ENCODE results near the gene EIF2B5.

- peak; percentile 76; the same call in 1 of the 2 replicates for TF ChIP-seq HMGXB4 (CRISPR knock-in tag; IDR thresholded peaks at IDR 0.05)
- no peak for TF ChIP-seq RERE (CRISPR knock-in tag; IDR thresholded peaks at IDR 0.05; ENCODE audit: borderline replicate concordance)
- TF ChIP-seq ZNF609 (CRISPR knock-in tag; IDR thresholded peaks at IDR 0.05; ENCODE audit: borderline replicate concordance): peak; percentile 78; the same call in 1 of the 2 replicates
- TF ChIP-seq ARID1B (IDR thresholded peaks at IDR 0.05): peak; percentile 30; the same call in 1 of the 2 replicates
- no peak for TF ChIP-seq CBX5 (IDR thresholded peaks at IDR 0.05; ENCODE audit: borderline replicate concordance, low read depth)
- no peak for TF ChIP-seq MAFF (IDR thresholded peaks at IDR 0.05; ENCODE audit: low read length)
Measured at GRCh38 chr3:184135149-184135910, at the start of gene EIF2B5.
